ENCODE data around the gene HMOX2. TPM values are rescaled to one million over a fixed set of nuclear protein-coding genes. Genes with fewer than 3 reads are reported as not detected.

HMOX2 gene
- total and polyA plus RNA-seq, 3 donors from 2014 or later: 67.3 to 216 (median 92.0) TPM

DNA sequence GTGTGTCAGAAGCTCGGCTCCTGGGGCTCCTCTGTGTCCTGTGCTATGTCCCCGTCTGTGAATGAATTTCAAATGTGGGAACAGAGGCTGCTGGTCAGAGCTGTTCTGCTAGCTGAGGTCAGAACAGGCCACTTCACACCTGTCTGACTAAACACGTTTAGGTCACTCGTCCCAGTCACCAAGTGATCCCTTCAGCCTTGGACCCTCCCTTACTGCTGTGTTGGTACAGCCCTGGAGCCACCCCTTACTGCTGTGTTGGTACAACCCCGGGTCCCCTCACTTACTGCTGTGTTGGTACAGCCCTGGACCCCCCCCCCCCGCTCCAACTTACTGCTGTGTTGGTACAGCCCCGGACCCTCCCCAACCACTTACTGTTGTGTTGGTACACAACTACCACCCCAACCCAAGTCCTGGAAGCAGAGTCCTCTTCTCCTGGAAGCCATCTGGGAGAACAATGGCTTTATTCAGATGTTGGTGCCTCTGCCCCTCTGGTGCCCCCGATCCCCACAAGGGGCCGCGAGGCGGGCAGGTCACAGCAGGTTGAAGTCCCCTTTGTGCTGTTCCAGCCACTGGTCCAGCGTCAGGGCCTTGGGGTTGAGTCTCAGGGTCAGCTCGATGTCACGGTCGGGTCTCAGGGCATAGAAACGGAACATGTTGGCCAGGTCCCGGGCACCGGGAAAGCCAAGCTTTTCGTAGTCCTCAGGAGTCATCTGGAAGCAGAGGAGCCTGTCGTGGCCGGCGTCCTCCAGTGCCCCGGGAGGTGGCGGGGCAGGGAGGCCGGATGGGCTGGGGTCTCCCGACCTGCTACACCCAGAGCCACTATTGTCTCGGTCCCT lies 14.7 kb upstream of the HMOX2 start:
- WGBS, 2 donors: 74 to 85% methylated on average over 20 to 27 of the region's 27 CpGs
- no peak overlapping the region for H3K27ac ChIP-seq
- H3K4me3 ChIP-seq: no peak overlapping the region
- no peaks in the 10 kb centered on the region for H3K9me3 ChIP-seq
- no peaks in the 10 kb centered on the region for H3K27me3 ChIP-seq
- no peak for DNase-seq
- TF ChIP-seq, protein P1, sequence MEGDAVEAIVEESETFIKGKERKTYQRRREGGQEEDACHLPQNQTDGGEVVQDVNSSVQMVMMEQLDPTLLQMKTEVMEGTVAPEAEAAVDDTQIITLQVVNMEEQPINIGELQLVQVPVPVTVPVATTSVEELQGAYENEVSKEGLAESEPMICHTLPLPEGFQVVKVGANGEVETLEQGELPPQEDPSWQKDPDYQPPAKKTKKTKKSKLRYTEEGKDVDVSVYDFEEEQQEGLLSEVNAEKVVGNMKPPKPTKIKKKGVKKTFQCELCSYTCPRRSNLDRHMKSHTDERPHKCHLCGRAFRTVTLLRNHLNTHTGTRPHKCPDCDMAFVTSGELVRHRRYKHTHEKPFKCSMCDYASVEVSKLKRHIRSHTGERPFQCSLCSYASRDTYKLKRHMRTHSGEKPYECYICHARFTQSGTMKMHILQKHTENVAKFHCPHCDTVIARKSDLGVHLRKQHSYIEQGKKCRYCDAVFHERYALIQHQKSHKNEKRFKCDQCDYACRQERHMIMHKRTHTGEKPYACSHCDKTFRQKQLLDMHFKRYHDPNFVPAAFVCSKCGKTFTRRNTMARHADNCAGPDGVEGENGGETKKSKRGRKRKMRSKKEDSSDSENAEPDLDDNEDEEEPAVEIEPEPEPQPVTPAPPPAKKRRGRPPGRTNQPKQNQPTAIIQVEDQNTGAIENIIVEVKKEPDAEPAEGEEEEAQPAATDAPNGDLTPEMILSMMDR (IDR thresholded peaks at IDR 0.05): no peak
- TF ChIP-seq POLR2A (IDR thresholded peaks at IDR 0.05): no peak
- intact Hi-C loops (cut with DNase I; ENCODE audit: low total_unique reads): no loop called here
- peaks cover 6% of the 10 kb centered on the region for H3K4me1 ChIP-seq
- H3K36me3 ChIP-seq (ENCODE audit: low read depth, missing control alignments): no peaks in the 10 kb centered on the region

DNA sequence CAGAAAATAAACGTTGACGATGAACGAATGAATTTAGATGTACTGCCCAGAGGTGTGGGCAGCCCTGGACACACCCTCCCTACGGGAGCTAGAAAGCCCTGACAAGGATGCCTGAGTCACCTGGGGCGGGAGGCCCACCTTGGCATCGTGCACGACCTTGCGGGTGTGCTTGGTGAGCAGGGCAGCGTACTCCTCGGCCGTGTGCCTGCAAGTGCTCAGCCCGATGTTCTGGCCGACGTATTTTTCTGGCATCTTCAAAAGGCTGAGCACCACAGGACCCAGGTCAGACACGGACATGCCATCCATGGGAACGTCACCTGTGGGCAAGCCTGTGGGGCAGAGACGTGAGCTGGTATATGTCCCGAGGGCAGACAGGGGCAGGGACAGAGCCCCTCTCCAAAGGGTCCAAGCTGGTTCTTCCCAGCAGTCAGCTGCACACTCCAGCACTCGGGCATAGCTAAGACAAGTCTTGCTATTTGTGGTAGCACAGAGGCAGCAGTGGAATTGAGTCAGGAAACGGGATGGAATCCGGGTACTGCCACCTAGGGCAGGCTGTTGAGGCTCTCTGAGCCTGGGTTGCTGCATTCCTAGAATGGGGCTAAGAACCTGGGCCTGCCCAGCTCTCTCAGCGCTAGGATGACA lies 12.6 kb upstream of the HMOX2 start:
- TF ChIP-seq, protein P1 (IDR thresholded peaks at IDR 0.05): no peak
- TF ChIP-seq POLR2A (IDR thresholded peaks at IDR 0.05): no peak
- Histone ChIP-seq H3K4me1 (peaks cover 6% of the 10 kb centered on the region), H3K36me3 (ENCODE audit: low read depth, missing control alignments) (no peaks in the 10 kb centered on the region), H3K27me3 (no peaks in the 10 kb centered on the region), H3K9me3 (no peaks in the 10 kb centered on the region), H3K4me3 (no peak overlapping the region), H3K27ac (no peak overlapping the region)
- DNase-seq: no peak
- intact Hi-C loops (cut with DNase I; ENCODE audit: low total_unique reads): no loop called here
- 87 to 91% methylated on average over 11 to 22 of the region's 22 CpGs for WGBS, 2 donors

- Histone ChIP-seq H3K4me3 (no peak overlapping the region), H3K27ac (no peak overlapping the region), H3K27me3 (no peaks in the 10 kb centered on the region), H3K4me1 (no peaks in the 10 kb centered on the region), H3K9me3 (no peaks in the 10 kb centered on the region), H3K36me3 (ENCODE audit: low read depth, missing control alignments) (no peaks in the 10 kb centered on the region)
- no peak for TF ChIP-seq POLR2A (IDR thresholded peaks at IDR 0.05)
- 94 to 99% methylated on average over 21 to 32 of the region's 32 CpGs for WGBS, 2 donors
- DNase-seq: no peak
- intact Hi-C loops (cut with DNase I; ENCODE audit: low total_unique reads): no loop called here
These were observed 10.0 kb upstream of the HMOX2 start for GRCh38 chr16:4465977-4466779.

DNA sequence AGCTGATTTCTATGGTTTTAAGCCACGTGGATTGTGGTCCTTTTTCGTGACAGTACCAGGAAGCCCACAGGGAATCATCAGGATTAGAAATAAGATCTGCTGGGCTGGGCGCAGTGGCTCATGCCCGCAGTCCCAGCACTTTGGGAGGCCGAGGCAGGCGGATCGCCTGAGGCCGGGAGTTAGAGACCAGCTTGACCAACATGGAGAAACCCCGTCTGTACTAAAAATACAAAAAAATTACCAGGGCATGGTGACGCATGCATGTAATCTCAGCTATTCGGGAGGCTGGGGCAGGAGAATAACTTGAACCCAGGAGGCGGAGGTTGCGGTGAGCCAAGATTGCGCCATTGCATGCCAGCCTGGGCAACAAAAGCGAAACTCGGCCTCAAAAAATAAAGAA lies 8.3 kb upstream of the HMOX2 start:
- 95% methylated on average over 16 of the region's 16 CpGs for WGBS, 2 donors
- H3K27ac ChIP-seq: no peak overlapping the region
- no peaks in the 10 kb centered on the region for H3K27me3 ChIP-seq
- H3K9me3 ChIP-seq: no peaks in the 10 kb centered on the region
- no peaks in the 10 kb centered on the region for H3K36me3 ChIP-seq (ENCODE audit: low read depth, missing control alignments)
- no peaks in the 10 kb centered on the region for H3K4me1 ChIP-seq
- no peak for DNase-seq
- TF ChIP-seq, protein P1 (IDR thresholded peaks at IDR 0.05): no peak
- TF ChIP-seq POLR2A (IDR thresholded peaks at IDR 0.05): no peak
- intact Hi-C loops (cut with DNase I; ENCODE audit: low total_unique reads): no loop called here
- no peak overlapping the region for H3K4me3 ChIP-seq

DNA sequence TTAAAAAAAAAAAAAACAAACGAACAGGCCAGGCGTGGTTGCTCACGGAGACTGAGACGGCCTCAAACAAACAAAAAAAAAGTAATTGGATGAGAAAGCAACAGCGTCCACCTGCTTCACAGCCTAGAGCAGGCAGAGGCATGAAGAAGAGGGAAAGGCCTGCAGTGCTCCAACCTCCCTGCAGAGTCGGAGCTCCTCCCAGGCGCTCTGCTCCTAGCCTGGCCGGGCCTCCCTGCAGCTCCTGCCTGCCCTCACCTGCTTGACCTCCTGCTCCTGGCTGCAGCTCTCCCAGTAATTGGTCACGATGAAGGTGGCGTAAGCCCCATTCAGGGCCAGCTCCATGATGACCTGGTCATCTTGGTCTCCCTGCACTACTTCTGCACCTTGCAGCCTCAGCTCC lies 7.2 kb upstream of the HMOX2 start:
- TF ChIP-seq, protein P1 (IDR thresholded peaks at IDR 0.05): no peak
- TF ChIP-seq POLR2A (IDR thresholded peaks at IDR 0.05): no peak
- Histone ChIP-seq H3K4me3 (no peak overlapping the region), H3K4me1 (peaks cover 4% of the 10 kb centered on the region), H3K27me3 (no peaks in the 10 kb centered on the region), H3K27ac (no peak overlapping the region), H3K9me3 (no peaks in the 10 kb centered on the region), H3K36me3 (ENCODE audit: low read depth, missing control alignments) (no peaks in the 10 kb centered on the region)
- DNase-seq: no peak
- intact Hi-C loops (cut with DNase I; ENCODE audit: low total_unique reads): no loop called here
- 88 to 91% methylated on average over 9 to 10 of the region's 10 CpGs for WGBS, 2 donors
